Measurements from ENCODE around the gene HCK.
"Not testable (repeated sequence)": the region's sequence is repeated elsewhere in the genome, so short reads cannot be mapped to it uniquely, and the experiment has no call there.

HCK gene

GRCh38 chr20:32113591-32114260, 61.7 kb downstream of the HCK start:
- Histone ChIP-seq H3K9ac (ENCODE audit: low read depth, low read length) (no peak overlapping the region), H3K36me3 (ENCODE audit: insufficient read depth, low read length) (peaks cover 6% of the 10 kb centered on the region; the same call in 1 of the 2 replicates), H3K9me3 (ENCODE audit: control insufficient read depth, insufficient read depth, low read length) (no peaks in the 10 kb centered on the region), H3K4me1 (ENCODE audit: insufficient read depth, low read length) (peaks cover 5% of the 10 kb centered on the region; the same call in 1 of the 2 replicates)

DNA sequence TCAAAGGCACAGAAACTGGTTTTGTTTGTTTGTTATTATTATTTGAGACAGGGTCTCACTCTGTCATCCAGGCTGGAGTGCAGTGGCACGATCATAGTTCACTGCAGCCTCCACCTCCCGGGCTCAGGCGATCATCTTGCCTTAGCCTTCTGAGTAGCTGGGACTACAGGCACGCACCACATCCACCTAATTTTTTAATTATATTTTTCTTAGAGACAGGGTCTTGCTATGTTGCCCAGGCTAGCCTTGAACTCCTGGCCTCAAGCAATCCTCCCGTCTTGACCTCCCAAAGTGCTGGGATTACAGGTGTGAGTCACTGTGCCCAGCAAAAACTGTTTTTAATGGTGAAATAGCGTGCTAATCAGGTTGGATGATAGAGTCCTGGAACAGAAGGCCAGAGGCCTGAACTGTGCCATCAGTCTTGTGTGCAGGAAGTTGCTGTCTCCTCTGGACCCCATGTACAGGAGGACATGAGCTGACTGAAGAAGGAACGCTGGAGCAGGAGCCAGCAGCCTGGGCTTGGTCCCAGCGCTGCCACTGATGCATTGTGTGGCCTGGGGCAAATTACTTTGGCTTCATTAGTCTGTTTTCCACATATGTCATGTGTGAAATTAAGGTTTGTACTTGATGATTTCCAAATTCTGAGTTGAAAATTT, 62.4 kb downstream of the HCK start:
- no peak overlapping the region for H3K9ac ChIP-seq (ENCODE audit: low read depth, low read length)
- H3K36me3 ChIP-seq (ENCODE audit: insufficient read depth, low read length): peaks cover 6% of the 10 kb centered on the region; the same call in 1 of the 2 replicates
- H3K9me3 ChIP-seq (ENCODE audit: control insufficient read depth, insufficient read depth, low read length): no peaks in the 10 kb centered on the region
- H3K4me1 ChIP-seq (ENCODE audit: insufficient read depth, low read length): peaks cover 5% of the 10 kb centered on the region; the same call in 1 of the 2 replicates

DNA sequence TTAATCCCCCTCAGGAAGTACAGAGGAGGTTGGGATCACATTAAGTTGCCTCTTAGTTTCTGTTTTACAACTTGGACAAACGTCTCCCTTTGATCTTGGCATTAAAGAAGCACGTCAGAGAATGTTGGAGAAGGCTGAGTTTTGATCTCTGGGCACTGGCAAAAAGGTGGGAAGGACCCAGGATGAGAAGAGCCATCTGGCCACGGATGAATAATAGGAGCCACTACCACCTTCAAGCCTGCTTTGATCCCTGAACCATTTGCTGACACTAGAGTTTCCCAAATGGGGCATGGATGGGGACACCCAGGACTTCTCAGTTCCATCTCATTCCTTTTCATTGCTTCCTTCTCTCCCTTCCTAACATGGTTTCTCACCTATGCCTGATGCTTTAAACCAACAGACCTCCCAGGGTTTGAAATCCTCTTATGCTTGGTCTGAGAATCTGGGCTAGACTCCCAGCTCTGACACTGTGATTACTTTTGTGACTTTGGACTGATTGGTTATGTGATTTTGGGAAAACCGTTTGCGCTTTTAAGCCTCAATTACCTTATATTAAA, 63.2 kb downstream of the HCK start:
- Histone ChIP-seq H3K36me3 (ENCODE audit: insufficient read depth, low read length) (peaks cover 6% of the 10 kb centered on the region; the same call in 1 of the 2 replicates), H3K9me3 (ENCODE audit: control insufficient read depth, insufficient read depth, low read length) (no peaks in the 10 kb centered on the region), H3K4me1 (ENCODE audit: insufficient read depth, low read length) (peaks cover 5% of the 10 kb centered on the region; the same call in 1 of the 2 replicates), H3K9ac (ENCODE audit: low read depth, low read length) (no peak overlapping the region)

DNA sequence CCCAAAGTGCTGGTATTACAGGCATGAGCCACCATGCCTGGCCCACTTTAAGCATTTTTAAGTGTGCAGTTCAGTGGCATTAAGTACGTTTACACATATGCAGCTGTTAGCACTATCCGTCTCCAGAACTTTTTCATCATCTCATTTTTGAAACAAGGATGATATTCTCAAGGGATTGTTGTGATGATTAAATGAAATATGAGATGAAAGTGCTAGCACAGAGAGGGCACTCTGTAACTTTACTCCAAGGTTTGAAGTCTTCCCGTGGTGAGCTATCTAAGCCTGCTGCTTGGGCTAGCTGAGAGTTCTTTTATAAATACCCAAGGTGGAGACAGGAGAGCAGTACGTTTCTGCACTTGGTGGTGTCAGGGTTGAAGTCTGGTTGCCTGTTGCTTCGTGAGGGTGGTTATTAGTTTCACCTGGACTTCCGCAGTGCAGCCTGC, 64.1 kb downstream of the HCK start:
- Histone ChIP-seq H3K4me1 (ENCODE audit: insufficient read depth, low read length) (peaks cover 5% of the 10 kb centered on the region; the same call in 1 of the 2 replicates), H3K9me3 (ENCODE audit: control insufficient read depth, insufficient read depth, low read length) (no peaks in the 10 kb centered on the region), H3K9ac (ENCODE audit: low read depth, low read length) (no peak overlapping the region), H3K36me3 (ENCODE audit: insufficient read depth, low read length) (peaks cover 6% of the 10 kb centered on the region; the same call in 1 of the 2 replicates)

GRCh38 chr20:32116796-32117195, 64.8 kb downstream of the HCK start:
- not testable (repeated sequence) for H3K36me3 ChIP-seq (ENCODE audit: insufficient read depth, low read length); H3K9me3 ChIP-seq (ENCODE audit: control insufficient read depth, insufficient read depth, low read length); H3K4me1 ChIP-seq (ENCODE audit: insufficient read depth, low read length); H3K9ac ChIP-seq (ENCODE audit: low read depth, low read length)

GRCh38 chr20:32118427-32118826, 66.4 kb downstream of the HCK start:
- H3K4me1 ChIP-seq (ENCODE audit: insufficient read depth, low read length): not testable (repeated sequence)

DNA sequence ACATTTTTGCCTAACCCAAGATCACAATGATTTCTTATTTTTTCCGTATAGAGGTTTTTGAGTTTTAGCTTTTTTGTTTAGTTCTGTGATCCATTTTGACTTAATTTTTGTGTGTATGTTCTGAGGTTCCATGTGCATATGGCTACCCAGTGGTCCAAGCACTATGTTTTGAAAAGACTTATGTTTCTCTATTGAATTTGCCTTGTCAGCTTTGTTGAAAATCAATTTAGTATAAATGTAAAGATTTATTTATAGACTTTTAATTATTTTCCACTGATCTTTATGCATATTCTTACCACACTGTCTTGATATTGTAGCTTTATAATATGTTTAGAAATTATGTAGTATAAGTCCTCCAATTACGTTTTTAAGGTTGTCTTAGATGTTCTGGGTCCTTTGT, 67.7 kb downstream of the HCK start:
- H3K9ac ChIP-seq (ENCODE audit: low read depth, low read length): no peak overlapping the region
- H3K9me3 ChIP-seq (ENCODE audit: control insufficient read depth, insufficient read depth, low read length): no peaks in the 10 kb centered on the region
- H3K36me3 ChIP-seq (ENCODE audit: insufficient read depth, low read length): peaks cover 6% of the 10 kb centered on the region; the same call in 1 of the 2 replicates
- H3K4me1 ChIP-seq (ENCODE audit: insufficient read depth, low read length): peaks cover 5% of the 10 kb centered on the region; the same call in 1 of the 2 replicates

More at GRCh38 chr20:32118427-32118826, 66.4 kb downstream of the HCK start:
- not testable (repeated sequence) for H3K9me3 ChIP-seq (ENCODE audit: control insufficient read depth, insufficient read depth, low read length); H3K9ac ChIP-seq (ENCODE audit: low read depth, low read length); H3K36me3 ChIP-seq (ENCODE audit: insufficient read depth, low read length)

GRCh38 chr20:32121908-32122307, 69.9 kb downstream of the HCK start:
- not testable (repeated sequence) for H3K9ac ChIP-seq (ENCODE audit: low read depth, low read length); H3K4me1 ChIP-seq (ENCODE audit: insufficient read depth, low read length); H3K9me3 ChIP-seq (ENCODE audit: control insufficient read depth, insufficient read depth, low read length); H3K36me3 ChIP-seq (ENCODE audit: insufficient read depth, low read length)

GRCh38 chr20:32123088-32123487, 71.0 kb downstream of the HCK start:
- Histone ChIP-seq H3K4me1 (ENCODE audit: insufficient read depth, low read length) (no peaks in the 10 kb centered on the region), H3K9ac (ENCODE audit: low read depth, low read length) (no peak overlapping the region), H3K36me3 (ENCODE audit: insufficient read depth, low read length) (0 out of 2 replicates have a peak, but pooled peaks cover 3% of the 10 kb centered on the region), H3K9me3 (ENCODE audit: control insufficient read depth, insufficient read depth, low read length) (no peaks in the 10 kb centered on the region)

DNA sequence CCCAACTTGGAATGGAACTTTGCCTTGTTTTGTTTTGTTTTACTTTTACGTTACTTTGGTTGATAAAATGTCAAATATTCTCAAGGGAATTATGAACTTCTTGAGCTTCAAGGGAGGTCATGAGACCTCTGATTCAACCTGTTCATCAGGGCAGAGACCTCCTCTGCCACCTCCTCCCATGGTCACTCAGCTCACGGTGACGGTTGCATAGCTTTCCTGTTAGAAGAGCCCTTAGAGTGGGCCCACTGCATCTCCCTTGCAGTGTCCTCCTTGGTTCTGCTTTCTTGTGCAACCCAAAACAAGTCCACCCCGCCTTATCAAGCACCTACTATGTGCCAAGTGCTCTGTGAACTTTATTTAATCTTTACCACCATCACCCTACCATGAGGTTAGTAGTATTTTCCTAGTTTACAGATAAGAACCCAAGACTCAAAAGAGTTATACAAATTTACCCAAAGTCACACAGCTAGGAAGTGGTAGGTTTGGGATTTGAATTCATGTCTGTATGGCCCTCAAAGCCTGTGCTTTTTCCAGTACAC, 72.9 kb downstream of the HCK start:
- no peaks in the 10 kb centered on the region for H3K4me1 ChIP-seq (ENCODE audit: insufficient read depth, low read length)
- no peak overlapping the region for H3K9ac ChIP-seq (ENCODE audit: low read depth, low read length)
- no peaks in the 10 kb centered on the region for H3K9me3 ChIP-seq (ENCODE audit: control insufficient read depth, insufficient read depth, low read length)
- H3K36me3 ChIP-seq (ENCODE audit: insufficient read depth, low read length): 0 out of 2 replicates have a peak, but pooled peaks cover 3% of the 10 kb centered on the region

DNA sequence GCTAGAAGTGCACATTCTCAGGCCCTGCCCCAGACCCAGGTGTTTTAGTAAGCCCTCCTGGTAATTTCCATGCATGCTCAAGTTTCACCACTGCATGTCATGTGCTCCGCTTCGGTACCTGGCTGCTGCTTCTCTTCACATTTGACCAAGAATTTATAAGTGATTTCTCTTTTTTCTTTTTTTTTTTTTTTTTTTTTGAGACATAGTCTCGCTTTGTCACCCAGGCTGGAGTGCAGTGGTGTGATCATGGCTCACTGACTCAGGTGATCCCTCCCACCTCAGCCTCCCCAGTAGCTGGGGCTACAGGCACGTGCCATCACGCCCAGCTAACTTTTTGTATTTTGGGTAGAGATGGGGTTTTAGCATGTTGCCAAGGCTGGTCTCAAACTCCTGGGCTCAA, 73.5 kb downstream of the HCK start:
- Histone ChIP-seq H3K4me1 (ENCODE audit: insufficient read depth, low read length) (no peaks in the 10 kb centered on the region), H3K36me3 (ENCODE audit: insufficient read depth, low read length) (0 out of 2 replicates have a peak, but pooled peaks cover 3% of the 10 kb centered on the region), H3K9me3 (ENCODE audit: control insufficient read depth, insufficient read depth, low read length) (no peaks in the 10 kb centered on the region), H3K9ac (ENCODE audit: low read depth, low read length) (no peak overlapping the region)

DNA sequence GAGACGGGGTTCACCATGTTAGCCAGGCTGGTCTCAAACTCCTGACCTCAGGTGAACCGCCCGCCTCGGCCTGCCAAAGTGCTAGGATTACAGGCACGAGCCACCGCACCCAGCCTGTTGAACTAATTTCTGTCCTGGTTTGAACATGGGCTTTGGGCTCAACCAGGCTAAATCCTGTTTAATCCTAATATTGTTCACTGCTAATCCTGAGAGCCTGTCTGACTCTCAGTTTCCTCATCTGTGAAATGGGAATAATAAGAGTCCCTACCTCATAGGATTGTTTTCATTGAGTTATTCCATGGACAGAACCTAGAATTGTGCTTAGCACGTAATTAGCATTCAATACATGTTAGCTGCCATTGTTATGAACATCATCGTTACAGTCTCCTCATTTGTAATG, 74.9 kb downstream of the HCK start:
- H3K9me3 ChIP-seq (ENCODE audit: control insufficient read depth, insufficient read depth, low read length): no peaks in the 10 kb centered on the region

DNA sequence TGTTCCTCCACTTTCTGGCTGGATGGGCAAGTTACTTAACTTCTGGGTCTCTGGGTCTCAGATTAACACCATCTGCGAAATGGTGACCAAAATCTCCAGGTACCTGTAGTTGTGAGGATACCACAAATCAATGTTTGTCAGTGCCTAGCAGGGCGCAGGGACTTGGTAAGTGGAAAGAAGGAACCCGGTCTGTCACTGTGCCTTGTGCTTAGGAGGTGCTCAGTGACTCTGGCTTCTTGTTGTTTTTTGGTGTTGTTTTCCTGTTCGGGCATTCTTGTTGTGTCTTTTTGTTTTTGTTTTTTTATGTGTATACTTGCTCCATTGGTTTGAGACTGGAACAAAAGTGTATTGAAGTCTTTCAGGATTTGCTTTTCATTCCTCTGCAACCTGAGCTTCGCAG, 75.3 kb downstream of the HCK start:
- H3K9me3 ChIP-seq (ENCODE audit: control insufficient read depth, insufficient read depth, low read length): no peaks in the 10 kb centered on the region
- H3K36me3 ChIP-seq (ENCODE audit: insufficient read depth, low read length): 0 out of 2 replicates have a peak, but pooled peaks cover 3% of the 10 kb centered on the region
- no peak overlapping the region for H3K9ac ChIP-seq (ENCODE audit: low read depth, low read length)
- H3K4me1 ChIP-seq (ENCODE audit: insufficient read depth, low read length): no peaks in the 10 kb centered on the region

More for the DNA sequence above, 74.9 kb downstream of the HCK start:
- Histone ChIP-seq H3K4me1 (ENCODE audit: insufficient read depth, low read length) (no peaks in the 10 kb centered on the region), H3K9ac (ENCODE audit: low read depth, low read length) (no peak overlapping the region), H3K36me3 (ENCODE audit: insufficient read depth, low read length) (0 out of 2 replicates have a peak, but pooled peaks cover 3% of the 10 kb centered on the region)

GRCh38 chr20:32128167-32128566, 76.1 kb downstream of the HCK start:
- Histone ChIP-seq H3K4me1 (ENCODE audit: insufficient read depth, low read length) (no peaks in the 10 kb centered on the region), H3K9ac (ENCODE audit: low read depth, low read length) (no peak overlapping the region), H3K9me3 (ENCODE audit: control insufficient read depth, insufficient read depth, low read length) (no peaks in the 10 kb centered on the region), H3K36me3 (ENCODE audit: insufficient read depth, low read length) (0 out of 2 replicates have a peak, but pooled peaks cover 3% of the 10 kb centered on the region)
